Lower leg skin (tissue), 3 donors: Measurements from ENCODE around the gene VEGFB.

Experiments
- POLR2A ChIP-seq, 2 donors: fragments of 450-650 bp; IDR thresholded peaks; one replicate each; pipeline ENCODE4 v1.6.1; 2016 to 2017; ENCODE audit warnings: antibody characterized with exemption in 2 of 2, mild to moderate bottlenecking in 1 of 2, moderate library complexity in 1 of 2
- TF ChIP-seq, protein P1 (sequence below), 3 donors: fragments of 450-650 bp; IDR thresholded peaks; one replicate each; pipeline ENCODE4 v1.5.1; 2016; ENCODE audit warnings: antibody characterized with exemption in 3 of 3, mild to moderate bottlenecking in 3 of 3, moderate library complexity in 2 of 3

GRCh38 chr11:64276653-64277431, 42.5 kb downstream of the VEGFB start:
- TF ChIP-seq, protein P1, sequence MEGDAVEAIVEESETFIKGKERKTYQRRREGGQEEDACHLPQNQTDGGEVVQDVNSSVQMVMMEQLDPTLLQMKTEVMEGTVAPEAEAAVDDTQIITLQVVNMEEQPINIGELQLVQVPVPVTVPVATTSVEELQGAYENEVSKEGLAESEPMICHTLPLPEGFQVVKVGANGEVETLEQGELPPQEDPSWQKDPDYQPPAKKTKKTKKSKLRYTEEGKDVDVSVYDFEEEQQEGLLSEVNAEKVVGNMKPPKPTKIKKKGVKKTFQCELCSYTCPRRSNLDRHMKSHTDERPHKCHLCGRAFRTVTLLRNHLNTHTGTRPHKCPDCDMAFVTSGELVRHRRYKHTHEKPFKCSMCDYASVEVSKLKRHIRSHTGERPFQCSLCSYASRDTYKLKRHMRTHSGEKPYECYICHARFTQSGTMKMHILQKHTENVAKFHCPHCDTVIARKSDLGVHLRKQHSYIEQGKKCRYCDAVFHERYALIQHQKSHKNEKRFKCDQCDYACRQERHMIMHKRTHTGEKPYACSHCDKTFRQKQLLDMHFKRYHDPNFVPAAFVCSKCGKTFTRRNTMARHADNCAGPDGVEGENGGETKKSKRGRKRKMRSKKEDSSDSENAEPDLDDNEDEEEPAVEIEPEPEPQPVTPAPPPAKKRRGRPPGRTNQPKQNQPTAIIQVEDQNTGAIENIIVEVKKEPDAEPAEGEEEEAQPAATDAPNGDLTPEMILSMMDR (IDR thresholded peaks at IDR 0.05) = no peak
- TF ChIP-seq POLR2A (IDR thresholded peaks at IDR 0.05) = no peak
